HepG2 (cell line): ENCODE measurements around the gene HYCC2.

Experiments
- CTCF ChIP-seq: sonication (generic); formaldehyde crosslinking; IDR thresholded peaks from 2 replicates; pipeline ENCODE4 v1.5.0; 2020; ENCODE audit warnings: mild to moderate bottlenecking, missing genetic modification reagents, moderate library complexity
- ESRRA ChIP-seq: sonication (generic); formaldehyde crosslinking; IDR thresholded peaks from 2 replicates; pipeline ENCODE4 v1.5.1; 2020; ENCODE audit warnings: mild to moderate bottlenecking, low read depth, missing genetic modification reagents
- EZH2 ChIP-seq: conservative IDR thresholded peaks from 2 replicates; pipeline ENCODE4 v1.6.1; 2012; ENCODE audit warnings: mild to moderate bottlenecking, low read depth, low read length, moderate library complexity
- NR0B2 ChIP-seq: sonication (generic); formaldehyde crosslinking; IDR thresholded peaks from 2 replicates; pipeline ENCODE4 v1.4.0; 2020; ENCODE audit warnings: mild to moderate bottlenecking, missing genetic modification reagents
- PHF20 ChIP-seq: sonication (generic); formaldehyde crosslinking; IDR thresholded peaks from 2 replicates; pipeline ENCODE4 v1.5.0; 2020; ENCODE audit warnings: mild to moderate bottlenecking, missing genetic modification reagents
- SRF ChIP-seq: IDR thresholded peaks from 2 replicates; pipeline ENCODE4 v1.6.1; 2011; ENCODE audit warnings: mild to moderate bottlenecking, low read depth, low read length, moderate library complexity
- ZNF672 ChIP-seq: sonication (generic); formaldehyde crosslinking; IDR thresholded peaks from 2 replicates; pipeline ENCODE4 v1.8.1; 2022; ENCODE audit warnings: missing genetic modification reagents

GRCh38 chr2:201116959-201117734 lies 45.7 kb upstream of the HYCC2 start:
- TF ChIP-seq PHF20 (CRISPR knock-in tag) (peak; percentile 11; the same call in 1 of the 2 replicates), ESRRA (CRISPR knock-in tag) (no peak; the same call in 1 of the 2 replicates), EZH2 (no peak), CTCF (CRISPR knock-in tag) (no peak; the same call in 1 of the 2 replicates), SRF (0 out of 2 replicates have a peak, but pooled peaks have one; percentile 14), NR0B2 (CRISPR knock-in tag) (no peak), ZNF672 (CRISPR knock-in tag) (no peak)
